Dedifferentiated amniotic fluid mesenchymal stem cell (primary cell): ENCODE results near the gene SLC22A23.
A peak's percentile ranks its signal among the peaks of the same experiment; 100 is the strongest.

Experiments used
- DNase-seq: peaks from one replicate; pipeline ENCODE4 v3.0.0-alpha.2; 2016; ENCODE audit errors: extremely low spot score

SLC22A23 gene

GRCh38 chr6:3285049-3285639, 171.7 kb downstream of the SLC22A23 start:
- no peak for DNase-seq

DNA sequence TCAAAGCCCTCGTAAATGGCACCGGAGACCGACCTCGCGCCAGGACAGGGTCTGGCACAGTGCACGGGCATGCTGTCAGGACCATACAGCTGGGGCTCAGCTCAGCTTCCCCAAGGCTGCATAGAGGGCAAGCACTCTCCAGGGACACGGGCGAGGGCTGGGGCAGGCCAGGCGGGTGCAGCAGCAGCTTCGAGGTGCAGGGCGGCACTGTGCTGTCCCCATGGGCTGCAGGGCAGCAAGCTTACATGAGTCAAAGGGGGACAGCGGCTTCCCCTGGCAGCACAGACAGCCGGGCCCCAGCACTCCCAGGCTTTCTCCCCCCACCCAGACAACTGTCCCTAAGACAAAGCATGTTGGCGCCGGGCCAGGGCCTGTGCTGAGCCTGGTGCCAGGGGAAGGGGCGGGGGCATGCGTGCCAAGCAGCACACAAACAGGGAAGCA, 172.4 kb downstream of the SLC22A23 start:
- DNase-seq = no peak

DNA sequence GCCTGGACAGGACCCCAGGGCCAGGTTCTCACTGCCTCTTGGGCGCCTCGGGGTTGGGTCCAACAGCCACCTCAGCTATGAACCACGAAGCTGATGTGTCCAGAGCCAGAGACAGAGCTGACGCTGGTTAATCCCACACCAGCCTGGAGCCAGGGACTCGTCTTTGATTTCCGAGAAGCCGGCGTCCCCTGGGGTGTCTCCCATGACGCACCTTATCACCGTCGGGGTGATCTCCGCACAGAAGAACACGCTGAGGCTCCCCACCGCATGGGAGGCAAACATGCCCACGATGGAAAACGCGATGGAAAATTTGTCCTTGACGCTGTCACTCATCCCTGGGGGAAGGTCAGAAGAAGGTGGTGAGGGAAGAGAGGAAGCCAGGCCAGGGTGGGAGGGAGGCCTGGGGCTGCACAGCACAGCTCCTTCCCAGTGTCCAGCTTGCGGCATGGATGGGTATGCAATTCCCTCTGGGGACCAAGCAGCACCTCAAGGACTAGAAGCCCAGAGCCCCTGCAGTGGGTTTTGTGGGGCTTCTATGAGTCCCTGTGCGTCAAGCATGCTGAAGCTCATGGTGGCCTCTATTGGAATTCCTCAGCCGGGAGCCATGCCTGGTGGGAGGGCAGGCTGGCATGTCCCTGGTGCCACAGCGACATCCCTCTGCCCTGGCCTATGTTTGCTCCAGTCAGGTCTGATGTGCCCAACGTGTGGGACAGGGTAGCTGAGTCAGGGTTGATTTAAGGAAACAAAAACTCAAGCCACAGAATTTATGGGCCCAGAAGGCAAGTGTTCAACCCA, 173.0 kb downstream of the SLC22A23 start:
- no peak for DNase-seq

DNA sequence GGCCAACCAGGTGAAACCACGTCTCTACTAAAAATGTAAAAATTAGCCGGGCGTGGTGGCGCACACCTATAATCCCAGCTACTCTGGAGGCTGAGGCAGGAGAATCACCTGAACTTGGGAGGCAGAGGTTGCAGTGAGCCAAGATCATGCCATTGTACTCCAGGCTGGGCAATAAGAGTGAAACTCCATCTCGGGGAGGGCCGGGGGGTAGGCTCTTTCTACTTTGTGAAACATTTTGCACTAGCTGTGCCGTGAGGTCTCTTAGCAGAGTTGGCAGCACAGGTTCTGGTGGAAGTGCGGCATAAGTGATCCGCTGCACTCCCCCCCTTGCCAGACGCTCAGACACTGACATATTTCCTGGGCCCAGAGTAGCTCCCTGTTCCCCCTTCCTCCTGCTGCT, 173.6 kb downstream of the SLC22A23 start:
- DNase-seq = no peak

GRCh38 chr6:3282476-3283236, 174.2 kb downstream of the SLC22A23 start:
- no peak for DNase-seq

DNA sequence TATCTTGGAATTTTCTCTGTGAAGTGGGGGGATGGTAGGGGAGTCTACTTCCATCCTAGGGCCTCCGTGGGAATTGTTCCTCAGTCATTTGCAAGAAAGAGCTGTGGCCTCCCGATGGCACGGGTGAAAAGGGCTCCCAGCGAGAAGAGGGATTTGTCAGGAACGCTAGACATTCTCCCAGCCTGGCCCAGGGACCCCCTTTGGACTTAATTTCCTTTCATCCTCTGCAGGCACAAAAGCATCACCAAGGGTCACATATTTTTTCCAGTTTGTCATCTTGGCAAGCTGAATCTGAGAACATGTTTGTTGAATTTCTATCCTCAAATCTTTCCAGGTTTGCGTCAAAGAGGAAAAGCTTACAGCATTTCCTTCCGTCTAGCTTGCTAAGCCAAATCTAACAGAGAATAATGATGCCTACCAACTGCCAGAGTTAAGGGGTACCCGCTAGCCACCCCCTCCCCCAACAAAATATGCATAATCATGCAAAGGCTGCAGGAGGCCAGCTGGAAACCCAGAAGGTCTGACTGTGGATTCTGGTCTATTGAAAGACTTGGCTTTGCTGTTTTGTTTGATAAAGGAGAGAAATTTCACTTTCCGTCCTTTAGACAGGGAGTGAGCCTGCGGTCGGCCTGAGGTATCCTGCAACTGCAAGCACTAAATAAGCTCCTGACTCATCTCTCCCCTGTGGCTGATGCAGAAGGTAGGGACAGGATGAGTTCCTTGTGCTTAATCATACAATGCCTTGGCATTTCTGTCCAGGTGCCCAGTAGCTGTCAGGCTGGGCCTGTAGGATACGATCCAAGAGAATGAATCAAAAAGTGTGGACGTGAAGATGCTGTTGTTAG, 175.0 kb downstream of the SLC22A23 start:
- DNase-seq = peak; percentile 56

- no peak for DNase-seq
Measured at GRCh38 chr6:3280866-3281465, 175.9 kb downstream of the SLC22A23 start.

DNA sequence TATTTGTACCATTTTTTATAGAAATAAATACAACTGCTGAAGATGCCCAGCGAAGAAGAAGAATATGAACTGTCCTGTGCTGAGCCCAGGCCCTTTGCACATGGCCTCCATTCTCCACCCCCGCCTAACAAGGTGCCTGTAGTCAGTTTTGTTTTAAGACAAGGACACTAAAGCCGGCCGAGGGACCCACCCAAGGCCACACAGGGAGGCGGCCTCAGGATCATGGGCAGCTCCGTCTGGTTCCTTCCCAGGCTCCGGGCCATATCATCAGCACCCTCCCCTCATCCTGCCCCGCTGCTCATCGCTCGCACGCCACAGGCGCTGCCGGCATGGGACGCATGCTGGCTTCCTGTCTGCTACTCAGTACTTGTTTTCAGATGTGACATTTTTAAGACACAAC, 176.8 kb downstream of the SLC22A23 start:
- DNase-seq = no peak

DNA sequence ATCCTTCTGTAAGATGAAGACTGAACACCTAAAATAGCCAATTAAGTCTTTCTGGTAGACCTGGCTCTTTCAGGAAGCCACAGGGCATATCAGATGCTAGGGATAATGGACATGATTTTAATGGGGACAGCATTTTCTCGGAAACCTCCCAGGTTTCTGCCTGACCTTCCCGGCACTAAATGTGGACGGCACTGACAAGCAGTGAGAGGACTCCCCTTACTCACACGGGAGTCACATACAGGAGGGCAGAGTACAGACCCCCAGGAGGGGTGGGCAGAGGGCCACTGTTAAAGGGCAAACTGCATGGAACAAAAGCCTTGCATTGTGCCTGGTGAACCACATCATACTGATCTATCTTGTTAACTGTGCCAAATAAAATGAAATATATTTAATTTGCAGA, 178.2 kb downstream of the SLC22A23 start:
- no peak for DNase-seq

DNA sequence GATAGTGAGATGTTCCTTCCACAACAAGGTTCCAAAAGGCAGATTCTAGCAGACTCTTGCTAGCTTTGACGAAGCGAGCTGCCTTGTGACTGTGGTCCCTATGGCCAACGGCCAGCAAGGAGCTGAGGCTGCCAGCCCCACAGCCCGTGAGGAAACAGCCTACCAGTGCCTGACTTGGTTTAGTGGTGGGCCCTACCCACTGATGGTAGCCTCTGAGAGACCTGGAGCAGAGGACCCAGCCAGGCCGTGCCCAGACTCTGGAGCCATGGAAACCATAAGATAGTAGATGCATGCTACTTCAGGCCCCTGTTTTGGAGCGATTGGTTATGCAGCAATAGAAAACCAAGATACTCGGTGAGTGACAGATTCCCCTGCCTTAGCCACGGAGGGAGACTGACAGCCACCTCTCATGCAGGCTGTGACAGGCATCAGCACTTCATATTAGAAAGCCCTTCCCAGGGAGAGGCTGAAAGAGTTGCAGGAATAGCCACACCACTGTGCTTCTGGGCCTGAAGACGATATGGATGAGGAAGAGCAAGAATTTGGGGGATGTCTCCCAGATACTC, 178.9 kb downstream of the SLC22A23 start:
- DNase-seq = no peak

DNA sequence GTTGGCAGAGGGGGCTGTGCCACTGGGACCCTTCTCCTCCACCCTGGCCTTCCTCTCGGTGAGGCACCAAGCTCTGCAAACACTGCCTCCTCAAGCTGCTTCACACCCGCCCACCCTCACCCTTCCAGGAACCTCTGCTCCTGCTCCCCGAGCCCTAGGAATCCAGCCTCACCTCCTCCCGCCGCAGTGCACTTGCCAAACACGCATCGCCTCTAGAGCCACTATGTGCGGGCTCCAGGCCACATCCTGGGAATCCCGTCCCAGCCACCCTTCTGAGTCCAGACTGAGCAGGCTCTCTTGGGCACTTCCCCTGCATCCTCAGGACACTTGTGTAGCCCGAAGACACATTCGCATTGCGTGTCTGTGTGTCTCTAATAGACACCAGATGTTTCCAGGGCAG, 179.6 kb downstream of the SLC22A23 start:
- DNase-seq = no peak

DNA sequence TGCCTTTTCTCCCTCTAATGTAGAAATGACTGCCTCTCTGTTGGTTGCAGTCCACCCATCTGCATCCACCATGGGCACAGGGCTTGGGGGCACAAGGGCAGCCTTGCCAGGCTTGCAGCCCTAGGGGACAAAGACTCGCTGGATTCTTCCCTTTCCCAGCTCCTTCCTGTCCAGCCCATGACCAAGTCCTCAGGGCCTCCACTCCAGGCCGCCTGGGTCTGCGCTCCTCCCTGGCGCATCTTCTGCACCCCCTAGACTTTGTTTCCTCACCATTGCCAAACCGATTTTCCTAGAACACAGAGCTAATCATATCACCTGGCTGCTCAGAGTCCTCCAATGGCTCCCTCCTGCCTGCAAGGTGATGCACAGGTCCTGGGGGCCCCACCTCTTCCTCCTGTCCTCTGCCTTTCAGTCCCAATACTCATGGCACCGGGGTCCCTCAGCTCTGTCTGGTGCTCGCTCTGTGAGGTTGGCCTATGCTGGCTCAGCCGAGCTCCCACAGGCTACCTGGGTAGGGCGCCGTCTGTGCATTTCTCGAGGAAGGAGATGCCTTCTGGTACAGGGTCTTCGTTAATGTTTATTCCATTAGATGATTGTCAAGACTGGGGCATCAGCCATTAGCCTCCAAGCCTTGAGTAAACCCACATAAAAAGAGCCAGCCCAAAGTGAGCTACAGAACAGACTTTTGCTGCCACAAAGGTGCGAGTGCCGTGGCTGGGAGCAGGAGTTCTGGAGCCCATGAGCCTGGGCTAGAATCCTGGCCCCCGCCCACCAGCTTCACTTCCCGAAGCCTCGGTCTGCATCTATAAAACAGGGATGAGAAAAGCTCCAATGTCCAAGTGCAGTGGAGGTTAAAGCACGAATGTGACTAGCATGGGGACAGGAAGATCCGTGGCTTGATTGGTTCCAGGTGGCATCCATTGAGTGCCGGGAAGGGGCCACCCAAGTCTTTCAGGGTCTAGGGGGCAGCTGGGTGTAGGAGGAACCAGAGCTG, 180.4 kb downstream of the SLC22A23 start:
- DNase-seq = no peak

- no peak for DNase-seq
Measured at GRCh38 chr6:3273707-3274521, 182.9 kb downstream of the SLC22A23 start.

- DNase-seq = no peak
Measured at GRCh38 chr6:3272911-3273547, 183.8 kb downstream of the SLC22A23 start.

DNA sequence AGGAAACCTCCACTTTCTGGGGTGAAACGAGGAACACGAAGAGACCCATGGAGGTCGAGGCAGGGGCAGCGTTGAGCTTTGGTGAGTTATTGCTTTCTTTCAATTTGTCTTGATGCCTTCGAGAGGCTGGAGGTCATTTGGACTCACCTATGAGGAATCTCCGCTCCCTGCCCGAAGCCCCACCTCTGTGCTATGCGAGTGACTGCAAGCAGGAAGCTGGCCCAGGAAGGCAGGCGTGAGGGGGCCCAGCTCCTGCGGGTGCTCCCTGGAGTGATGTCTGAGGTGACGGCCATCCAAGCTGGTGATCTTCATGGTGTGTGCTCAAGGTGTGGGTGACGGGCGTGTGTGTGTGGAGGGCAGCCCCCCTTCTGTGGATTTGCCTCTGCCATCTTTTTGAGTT, 185.1 kb downstream of the SLC22A23 start:
- no peak for DNase-seq

GRCh38 chr6:3270258-3270657, 186.6 kb downstream of the SLC22A23 start:
- DNase-seq = no peak

- no peak for DNase-seq
Measured at GRCh38 chr6:3269281-3269975, 187.4 kb downstream of the SLC22A23 start.

DNA sequence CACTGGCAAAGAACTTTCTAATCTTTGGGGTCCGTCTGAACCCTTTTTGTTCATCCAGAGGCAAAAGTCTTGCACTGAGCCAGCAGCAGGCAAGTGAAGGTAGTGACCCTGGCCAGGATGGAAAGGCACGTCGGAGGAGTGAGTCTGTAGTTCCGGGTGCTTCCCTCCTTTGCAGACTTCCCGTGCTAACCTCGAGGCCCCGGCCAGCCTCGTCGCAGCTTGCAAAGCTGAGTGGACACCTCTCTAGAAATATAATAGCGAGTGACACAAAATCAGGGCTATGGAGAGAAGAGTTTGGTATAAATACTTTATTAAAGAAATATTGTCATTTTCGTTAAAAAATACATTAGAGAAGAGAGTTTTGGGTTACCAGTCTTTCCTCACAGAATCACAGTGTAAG, 188.2 kb downstream of the SLC22A23 start:
- no peak for DNase-seq
